OCI-LY1 (cell line): ENCODE measurements around the gene CACNA2D1.

Source experiments
- EZH2 ChIP-seq: fragments of 200-600 bp; sonication (generic), shearing (Covaris generic); IDR thresholded peaks from 2 replicates; pipeline ENCODE4 v1.8.0; 2017; ENCODE audit warnings: borderline replicate concordance, mixed run types, mild to moderate bottlenecking, antibody characterized with exemption, low read length, moderate library complexity, mixed read lengths
- TF ChIP-seq, protein P1 (sequence below): fragments of 200-600 bp; sonication (generic), shearing (Covaris generic); IDR thresholded peaks from 2 replicates; pipeline ENCODE4 v1.5.1; 2017; ENCODE audit warnings: mild to moderate bottlenecking, antibody characterized with exemption, low read length, moderate library complexity, mixed read lengths

GRCh38 chr7:82389876-82390275, 53.7 kb downstream of the CACNA2D1 start:
- TF ChIP-seq, protein P1, sequence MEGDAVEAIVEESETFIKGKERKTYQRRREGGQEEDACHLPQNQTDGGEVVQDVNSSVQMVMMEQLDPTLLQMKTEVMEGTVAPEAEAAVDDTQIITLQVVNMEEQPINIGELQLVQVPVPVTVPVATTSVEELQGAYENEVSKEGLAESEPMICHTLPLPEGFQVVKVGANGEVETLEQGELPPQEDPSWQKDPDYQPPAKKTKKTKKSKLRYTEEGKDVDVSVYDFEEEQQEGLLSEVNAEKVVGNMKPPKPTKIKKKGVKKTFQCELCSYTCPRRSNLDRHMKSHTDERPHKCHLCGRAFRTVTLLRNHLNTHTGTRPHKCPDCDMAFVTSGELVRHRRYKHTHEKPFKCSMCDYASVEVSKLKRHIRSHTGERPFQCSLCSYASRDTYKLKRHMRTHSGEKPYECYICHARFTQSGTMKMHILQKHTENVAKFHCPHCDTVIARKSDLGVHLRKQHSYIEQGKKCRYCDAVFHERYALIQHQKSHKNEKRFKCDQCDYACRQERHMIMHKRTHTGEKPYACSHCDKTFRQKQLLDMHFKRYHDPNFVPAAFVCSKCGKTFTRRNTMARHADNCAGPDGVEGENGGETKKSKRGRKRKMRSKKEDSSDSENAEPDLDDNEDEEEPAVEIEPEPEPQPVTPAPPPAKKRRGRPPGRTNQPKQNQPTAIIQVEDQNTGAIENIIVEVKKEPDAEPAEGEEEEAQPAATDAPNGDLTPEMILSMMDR = no peak
- TF ChIP-seq EZH2 = no peak
